ENCODE measurements around the gene KDF1. TPM values are rescaled to one million over a fixed set of nuclear protein-coding genes. Genes with fewer than 3 reads are reported as not detected.

Gene KDF1
- total RNA-seq, 2 experiments from 2014 or later = 0.18 to 0.27 TPM

- Mint-ChIP-seq H3K9me3 (no peaks in the 10 kb centered on the region), H3K4me3 (no peak overlapping the region), H3K36me3 (ENCODE audit: low read depth) (no peaks in the 10 kb centered on the region), H3K4me1 (ENCODE audit: low read depth) (no peaks in the 10 kb centered on the region), H3K27me3 (no peaks in the 10 kb centered on the region), H3K27ac (no peak overlapping the region)
- DNase-seq (no peak), ATAC-seq (no peak)
- ChIA-PET POLR2A (interaction anchor here (0.6 to 1.0 kb wide), 3 partner anchors 11 to 71 kb away, joined by 3 read pairs; partner anchors contain the start of gene GPATCH3), CTCF (no interaction called here)
- TF ChIP-seq, protein P1, sequence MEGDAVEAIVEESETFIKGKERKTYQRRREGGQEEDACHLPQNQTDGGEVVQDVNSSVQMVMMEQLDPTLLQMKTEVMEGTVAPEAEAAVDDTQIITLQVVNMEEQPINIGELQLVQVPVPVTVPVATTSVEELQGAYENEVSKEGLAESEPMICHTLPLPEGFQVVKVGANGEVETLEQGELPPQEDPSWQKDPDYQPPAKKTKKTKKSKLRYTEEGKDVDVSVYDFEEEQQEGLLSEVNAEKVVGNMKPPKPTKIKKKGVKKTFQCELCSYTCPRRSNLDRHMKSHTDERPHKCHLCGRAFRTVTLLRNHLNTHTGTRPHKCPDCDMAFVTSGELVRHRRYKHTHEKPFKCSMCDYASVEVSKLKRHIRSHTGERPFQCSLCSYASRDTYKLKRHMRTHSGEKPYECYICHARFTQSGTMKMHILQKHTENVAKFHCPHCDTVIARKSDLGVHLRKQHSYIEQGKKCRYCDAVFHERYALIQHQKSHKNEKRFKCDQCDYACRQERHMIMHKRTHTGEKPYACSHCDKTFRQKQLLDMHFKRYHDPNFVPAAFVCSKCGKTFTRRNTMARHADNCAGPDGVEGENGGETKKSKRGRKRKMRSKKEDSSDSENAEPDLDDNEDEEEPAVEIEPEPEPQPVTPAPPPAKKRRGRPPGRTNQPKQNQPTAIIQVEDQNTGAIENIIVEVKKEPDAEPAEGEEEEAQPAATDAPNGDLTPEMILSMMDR (IDR thresholded peaks at IDR 0.05) = no peak
- intact Hi-C loops (cut with micrococcal nuclease) = no loop called here
Measured at GRCh38 chr1:26910343-26911160, 49.7 kb downstream of the KDF1 start.

GRCh38 chr1:26909951-26910342 is 50.3 kb downstream of the KDF1 start:
- Mint-ChIP-seq H3K36me3 (ENCODE audit: low read depth) (no peaks in the 10 kb centered on the region), H3K4me3 (no peak overlapping the region), H3K9me3 (no peaks in the 10 kb centered on the region), H3K4me1 (ENCODE audit: low read depth) (no peaks in the 10 kb centered on the region), H3K27ac (no peak overlapping the region), H3K27me3 (no peaks in the 10 kb centered on the region)
- intact Hi-C loops (cut with micrococcal nuclease) = no loop called here
- ATAC-seq (no peak), DNase-seq (no peak)
- TF ChIP-seq, protein P1 (IDR thresholded peaks at IDR 0.05) = no peak
- ChIA-PET CTCF (no interaction called here), POLR2A (interaction anchor here (0.6 kb wide), 1 partner anchor 72 kb away, joined by 3 read pairs; no protein-coding TSS in a partner anchor)

DNA sequence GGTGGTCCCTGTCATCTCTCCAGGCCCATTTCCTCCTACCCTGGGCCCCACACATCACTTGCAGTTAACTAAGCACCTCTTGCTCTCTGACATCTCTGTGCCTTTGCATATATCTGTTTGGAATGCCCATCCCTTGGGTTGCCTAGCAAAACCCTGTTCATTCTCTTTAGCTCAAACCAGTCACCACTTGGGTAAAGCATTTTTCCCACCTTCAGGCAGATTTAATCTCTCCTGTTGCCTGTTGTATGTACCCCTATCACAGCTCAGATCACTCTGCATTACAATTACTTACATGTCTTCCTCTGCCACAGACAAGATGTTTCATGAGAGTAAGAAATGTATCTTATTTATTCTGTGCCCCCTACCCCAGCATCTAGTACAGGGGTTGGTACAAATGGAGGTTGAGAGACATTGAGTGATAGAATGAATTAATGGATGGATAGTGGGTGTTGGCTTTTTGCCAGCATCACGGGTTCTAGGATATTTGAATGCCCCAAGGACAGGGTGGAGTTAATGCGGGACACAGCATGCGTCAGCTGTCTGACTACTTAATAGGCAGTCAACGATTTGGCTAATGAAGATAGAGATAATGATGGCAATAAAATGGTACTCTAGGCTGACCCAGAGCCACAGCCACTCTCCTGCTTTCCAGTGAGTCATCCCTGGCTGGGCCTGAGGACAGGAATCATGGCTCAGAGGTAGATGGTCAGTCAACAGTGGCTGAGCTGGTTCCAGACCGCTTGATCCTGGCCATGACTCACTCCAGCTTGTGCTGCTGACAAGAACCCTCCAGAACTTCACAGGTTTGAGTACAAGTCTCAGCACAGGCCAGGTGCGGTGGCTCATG is 53.0 kb downstream of the KDF1 start:
- TF ChIP-seq, protein P1 (IDR thresholded peaks at IDR 0.05) = no peak
- H3K27me3 Mint-ChIP-seq = no peaks in the 10 kb centered on the region
- ChIA-PET CTCF (interaction anchor here (0.9 to 1.0 kb wide), 2 partner anchors 29 to 305 kb away, joined by 4 to 5 read pairs; no protein-coding TSS in a partner anchor), POLR2A (no interaction called here)
- no peak overlapping the region for H3K27ac Mint-ChIP-seq
- H3K4me1 Mint-ChIP-seq (ENCODE audit: low read depth) = peaks cover 2% of the 10 kb centered on the region
- H3K4me3 Mint-ChIP-seq = no peak overlapping the region
- no peaks in the 10 kb centered on the region for H3K36me3 Mint-ChIP-seq (ENCODE audit: low read depth)
- intact Hi-C loops (cut with micrococcal nuclease) = no loop called here
- H3K9me3 Mint-ChIP-seq = no peaks in the 10 kb centered on the region
- ATAC-seq = no peak
- no peak for DNase-seq

DNA sequence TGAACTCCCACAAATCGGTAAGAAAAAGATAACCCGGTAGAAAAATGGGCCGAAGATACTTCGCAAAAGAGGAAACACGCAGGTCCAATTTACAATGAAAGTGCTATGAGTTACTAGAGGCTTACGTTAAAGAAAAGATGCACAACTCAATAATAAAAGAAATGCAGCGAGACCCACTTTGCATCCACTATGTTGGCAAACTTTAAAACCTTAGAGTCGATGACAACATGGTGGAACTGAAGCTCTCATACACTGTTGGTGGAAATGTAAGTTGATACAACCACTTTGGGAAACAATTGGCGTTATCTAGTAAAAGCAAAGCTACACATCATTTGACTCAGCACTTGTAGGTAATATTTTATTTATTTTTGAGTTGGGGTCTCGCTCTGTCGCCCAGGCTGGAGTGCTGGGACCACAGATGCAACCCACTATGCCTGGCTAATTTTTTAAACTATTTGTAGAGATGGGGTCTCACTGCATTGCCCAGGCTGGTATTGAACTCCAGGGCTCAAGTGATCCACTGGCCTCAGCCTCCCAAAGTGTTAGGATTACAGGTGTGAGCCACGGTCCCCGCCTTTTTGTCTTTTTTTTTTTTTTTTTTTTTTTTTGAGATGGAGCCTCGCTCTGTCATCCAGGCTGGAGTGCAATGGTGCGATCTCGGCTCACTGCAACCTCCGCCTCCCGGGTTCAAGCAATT is 59.3 kb downstream of the KDF1 start:
- ATAC-seq = no peak
- Mint-ChIP-seq H3K36me3 (ENCODE audit: low read depth) (peaks cover 6% of the 10 kb centered on the region), H3K27me3 (no peaks in the 10 kb centered on the region), H3K4me3 (peak overlapping the region; percentile 93), H3K9me3 (no peaks in the 10 kb centered on the region), H3K27ac (peak overlapping the region; percentile 100), H3K4me1 (ENCODE audit: low read depth) (peaks cover 34% of the 10 kb centered on the region)
- ChIA-PET CTCF (interaction anchor here (0.9 to 3.5 kb wide), 7 partner anchors 11 to 143 kb away, joined by 3 to 11 read pairs (median 4); partner anchors contain the start of genes GPN2, PIGV and SFN), POLR2A (interaction anchor here (0.6 to 6.0 kb wide), 15 partner anchors 8 to 871 kb away, joined by 3 to 91 read pairs (median 3); partner anchors contain the start of genes GPN2, NR0B2, NUDC and STX12)
- no peak for DNase-seq
- intact Hi-C loops (cut with micrococcal nuclease) = loop anchor here (2.0 kb wide), 1 partner anchor 14 kb away; no protein-coding TSS in a partner anchor
- TF ChIP-seq, protein P1 (IDR thresholded peaks at IDR 0.05) = no peak
